Measurements from ENCODE around the gene TSPAN7. TPM values are rescaled to one million over a fixed set of nuclear protein-coding genes. Genes with fewer than 3 reads are reported as not detected.

TSPAN7 gene
- total and polyA plus RNA-seq, 9 of the 15 experiments (the other 6 are each of a cell fraction or from before 2014, with no cell fraction given), result 0.07 to 0.29 (median 0.12) TPM; not detected in 1

DNA sequence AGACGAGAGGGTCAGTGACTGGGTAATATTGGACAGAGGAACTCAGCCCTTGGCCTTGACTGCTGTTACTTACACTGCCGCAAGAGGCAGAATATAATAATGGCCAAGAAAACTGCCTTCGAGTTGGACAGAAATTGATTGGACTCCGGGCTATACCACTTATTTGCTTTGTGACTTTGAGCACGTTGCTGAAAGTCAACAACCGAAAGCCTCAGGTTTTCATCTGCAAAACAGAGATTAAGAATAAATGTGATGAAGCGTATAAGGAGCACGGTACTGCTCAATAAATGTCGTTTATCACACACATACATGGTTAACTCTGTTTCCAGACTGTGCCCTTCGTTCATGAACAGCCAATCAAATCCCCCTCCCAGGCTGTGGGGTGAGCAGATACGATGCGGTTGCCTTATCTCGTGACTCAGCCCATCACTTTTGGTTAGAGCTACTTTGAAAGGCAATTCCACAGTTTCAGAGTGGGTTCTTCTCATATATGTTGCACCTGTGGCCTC lies 91.6 kb downstream of the TSPAN7 start (continued):
- no peak for TF ChIP-seq HOXB6 (CRISPR knock-in tag; IDR thresholded peaks at IDR 0.05; ENCODE audit: borderline replicate concordance)
- TF ChIP-seq POLR2G (IDR thresholded peaks at IDR 0.05; ENCODE audit: low read depth, low read length), result no peak
- TF ChIP-seq KAT8 (IDR thresholded peaks at IDR 0.05; ENCODE audit: low read depth), result no peak
- peak; percentile 83; the same call in 1 of the 2 replicates for TF ChIP-seq TOE1 (IDR thresholded peaks at IDR 0.05; ENCODE audit: borderline replicate concordance)
- no peak for TF ChIP-seq TOE1 (CRISPR knock-in tag; IDR thresholded peaks at IDR 0.05; ENCODE audit: borderline replicate concordance, low read depth)
- TF ChIP-seq TAL1 (IDR thresholded peaks at IDR 0.05), result peak; percentile 99
- peak; percentile 60 for TF ChIP-seq NCOA4 (IDR thresholded peaks at IDR 0.05; ENCODE audit: partially characterized antibody)
- TF ChIP-seq TEAD1 (CRISPR knock-in tag; IDR thresholded peaks at IDR 0.05), result peak; percentile 6 to 41; a peak in 1 of 4 replicates
- TF ChIP-seq ELF1 (tag; IDR thresholded peaks at IDR 0.05), result no peak
- no peak for TF ChIP-seq WHSC1 (IDR thresholded peaks at IDR 0.05; ENCODE audit: low read length)
- TF ChIP-seq NFIC (IDR thresholded peaks at IDR 0.05), result peak; percentile 96
- peak; percentile 41; the same call in 1 of the 2 replicates for TF ChIP-seq ZNF24 (IDR thresholded peaks at IDR 0.05)
- TF ChIP-seq L3MBTL2 (IDR thresholded peaks at IDR 0.05), result peak; percentile 84
- peak in 1 of 2 experiments; percentile 60; a peak in 1 of 4 replicates for TF ChIP-seq ETV6 (IDR thresholded peaks at IDR 0.05; ENCODE audit: borderline replicate concordance in 1 of 2, low read depth in 2 of 2, low read length in 1 of 2)
- no peak for TF ChIP-seq ETV6 (CRISPR knock-in tag; IDR thresholded peaks at IDR 0.05; ENCODE audit: borderline replicate concordance)
- no peak for TF ChIP-seq ZNF282 (CRISPR knock-in tag; IDR thresholded peaks at IDR 0.05)
- peak; percentile 98 for TF ChIP-seq POLR2AphosphoS5 (IDR thresholded peaks at IDR 0.05; ENCODE audit: control insufficient read depth, insufficient read depth, low read depth, low read length)
- TF ChIP-seq ZFX (CRISPR knock-in tag; IDR thresholded peaks at IDR 0.05), result no peak
- TF ChIP-seq STAT5A (IDR thresholded peaks at IDR 0.05; ENCODE audit: borderline replicate concordance, low read length), result peak; percentile 99
- no peak for TF ChIP-seq USF1 (CRISPR knock-in tag; IDR thresholded peaks at IDR 0.05)
- peak; percentile 71; the same call in 1 of the 2 replicates for TF ChIP-seq HLTF (IDR thresholded peaks at IDR 0.05)
- no peak for TF ChIP-seq SIN3A (IDR thresholded peaks at IDR 0.05; ENCODE audit: borderline replicate concordance in 2 of 2, control insufficient read depth in 1 of 2, low read depth in 2 of 2, low read length in 2 of 2)
- no peak for TF ChIP-seq XRCC5 (IDR thresholded peaks at IDR 0.05; ENCODE audit: low read depth, low read length)
- peak; percentile 90; the same call in 1 of the 2 replicates for TF ChIP-seq LCOR (CRISPR knock-in tag; IDR thresholded peaks at IDR 0.05)
- TF ChIP-seq HOMEZ (CRISPR knock-in tag; IDR thresholded peaks at IDR 0.05), result no peak
- no peak for TF ChIP-seq LARP7 (IDR thresholded peaks at IDR 0.05)
- TF ChIP-seq CREB3L1 (IDR thresholded peaks at IDR 0.05; ENCODE audit: borderline replicate concordance, low read depth), result no peak
- TF ChIP-seq FOS (IDR thresholded peaks at IDR 0.05; ENCODE audit: extremely low read depth, insufficient read length), result peak; percentile 49
